Measurements from ENCODE around the gene DDR2.
"Not testable (repeated sequence)": the region's sequence is repeated elsewhere in the genome, so short reads cannot be mapped to it uniquely, and the experiment has no call there.

Gene DDR2

GRCh38 chr1:162772571-162773154 lies 140.4 kb downstream of the DDR2 start:
- no peak for DNase-seq (ENCODE audit: low read depth in 3 of 3)

GRCh38 chr1:162774007-162774406 lies 141.7 kb downstream of the DDR2 start:
- DNase-seq (ENCODE audit: low read depth in 3 of 3) = no peak

- no peak for DNase-seq (ENCODE audit: low read depth in 3 of 3)
Measured at GRCh38 chr1:162779043-162779442, 146.8 kb downstream of the DDR2 start.

GRCh38 chr1:162782671-162783070 lies 150.4 kb downstream of the DDR2 start:
- no peak for DNase-seq (ENCODE audit: low read depth in 3 of 3)

GRCh38 chr1:162784926-162785325 lies 152.7 kb downstream of the DDR2 start:
- DNase-seq (ENCODE audit: low read depth in 3 of 3) = not testable (repeated sequence)

- DNase-seq (ENCODE audit: low read depth in 3 of 3) = not testable (repeated sequence)
Measured at GRCh38 chr1:162788783-162789182, 156.5 kb downstream of the DDR2 start.

GRCh38 chr1:162790303-162790984 lies 158.2 kb downstream of the DDR2 start, which contains the start of gene HSD17B7:
HSD17B7 (plus strand) TSS chr1:162790702; CDS start chr1:162790801, 99 bp downstream.
- peak; percentile 37 to 70 (median 48) for DNase-seq (ENCODE audit: low read depth in 3 of 3)

- not testable (repeated sequence) for DNase-seq (ENCODE audit: low read depth in 3 of 3)
Measured at GRCh38 chr1:162790985-162791357, 158.7 kb downstream of the DDR2 start.

GRCh38 chr1:162794284-162794683 lies 162.0 kb downstream of the DDR2 start:
- not testable (repeated sequence) for DNase-seq (ENCODE audit: low read depth in 3 of 3)

- not testable (repeated sequence) for DNase-seq (ENCODE audit: low read depth in 3 of 3)
Measured at GRCh38 chr1:162796617-162797279, 164.5 kb downstream of the DDR2 start.

GRCh38 chr1:162799995-162800830 lies 167.9 kb downstream of the DDR2 start:
- not testable (repeated sequence) for DNase-seq (ENCODE audit: low read depth in 3 of 3)

GRCh38 chr1:162807503-162807902 lies 175.2 kb downstream of the DDR2 start:
- not testable (repeated sequence) for DNase-seq (ENCODE audit: low read depth in 3 of 3)

- not testable (repeated sequence) for DNase-seq (ENCODE audit: low read depth in 3 of 3)
Measured at GRCh38 chr1:162812357-162812756, 180.1 kb downstream of the DDR2 start.

GRCh38 chr1:162818136-162818535 lies 185.9 kb downstream of the DDR2 start:
- DNase-seq (ENCODE audit: low read depth in 3 of 3) = not testable (repeated sequence)

GRCh38 chr1:162818666-162819065 lies 186.4 kb downstream of the DDR2 start:
- DNase-seq (ENCODE audit: low read depth in 3 of 3) = not testable (repeated sequence)

- DNase-seq (ENCODE audit: low read depth in 3 of 3) = no peak
Measured at GRCh38 chr1:162822391-162823200, 190.3 kb downstream of the DDR2 start.

- no peak for DNase-seq (ENCODE audit: low read depth in 3 of 3)
Measured at GRCh38 chr1:162823231-162823630, 191.0 kb downstream of the DDR2 start.

- DNase-seq (ENCODE audit: low read depth in 3 of 3) = no peak
Measured at GRCh38 chr1:162823771-162824525, 191.7 kb downstream of the DDR2 start.

GRCh38 chr1:162829268-162829667 lies 197.0 kb downstream of the DDR2 start:
- DNase-seq (ENCODE audit: low read depth in 3 of 3) = no peak

GRCh38 chr1:162832470-162832869 lies 200.2 kb downstream of the DDR2 start:
- no peak for DNase-seq (ENCODE audit: low read depth in 3 of 3)

Measured in stimulated activated CD4-positive, alpha-beta T cell treated with anti-CD3 and anti-CD28 coated beads, TNF-alpha, amount 100 ng/mL, for 24 hours (primary cell).